ENCODE measurements around the gene PTOV1.

Gene PTOV1

GRCh38 chr19:49854378-49855263 is 3.7 kb downstream of the PTOV1 start:
- DNase-seq (ENCODE audit: low read depth in 2 of 2) = no peak
- TF ChIP-seq CTCF (IDR thresholded peaks at IDR 0.05; ENCODE audit: low read depth, low read length) = no peak
- no peak overlapping the region for H3K4me3 ChIP-seq (replicated peaks in 1 of 2; ENCODE audit: low read depth in 2 of 2, low read length in 2 of 2)

- no peak for TF ChIP-seq CTCF (IDR thresholded peaks at IDR 0.05; ENCODE audit: low read depth, low read length)
- DNase-seq (ENCODE audit: low read depth in 2 of 2) = no peak
- no peak overlapping the region for H3K4me3 ChIP-seq (replicated peaks in 1 of 2; ENCODE audit: low read depth in 2 of 2, low read length in 2 of 2)
Measured at GRCh38 chr19:49855277-49855675, 4.3 kb downstream of the PTOV1 start.

GRCh38 chr19:49855676-49856573 is 5.0 kb downstream of the PTOV1 start:
- TF ChIP-seq CTCF (IDR thresholded peaks at IDR 0.05; ENCODE audit: low read depth, low read length) = no peak
- no peak overlapping the region for H3K4me3 ChIP-seq (replicated peaks in 1 of 2; ENCODE audit: low read depth in 2 of 2, low read length in 2 of 2)
- no peak for DNase-seq (ENCODE audit: low read depth in 2 of 2)

- DNase-seq (ENCODE audit: low read depth in 2 of 2) = no peak
- no peak for TF ChIP-seq CTCF (IDR thresholded peaks at IDR 0.05; ENCODE audit: low read depth, low read length)
- no peak overlapping the region for H3K4me3 ChIP-seq (replicated peaks in 1 of 2; ENCODE audit: low read depth in 2 of 2, low read length in 2 of 2)
Measured at GRCh38 chr19:49856574-49857021, 5.6 kb downstream of the PTOV1 start.

GRCh38 chr19:49857061-49857837 is 6.3 kb downstream of the PTOV1 start:
- no peak for DNase-seq (ENCODE audit: low read depth in 2 of 2)
- H3K4me3 ChIP-seq (replicated peaks in 1 of 2; ENCODE audit: low read depth in 2 of 2, low read length in 2 of 2) = no peak overlapping the region
- no peak for TF ChIP-seq CTCF (IDR thresholded peaks at IDR 0.05; ENCODE audit: low read depth, low read length)

- no peak for TF ChIP-seq CTCF (IDR thresholded peaks at IDR 0.05; ENCODE audit: low read depth, low read length)
- no peak overlapping the region for H3K4me3 ChIP-seq (replicated peaks in 1 of 2; ENCODE audit: low read depth in 2 of 2, low read length in 2 of 2)
- no peak for DNase-seq (ENCODE audit: low read depth in 2 of 2)
Measured at GRCh38 chr19:49857838-49858087, 6.8 kb downstream of the PTOV1 start.

All from cardiac fibroblast (primary cell).